Prostate gland (tissue), 2 donors: ENCODE results near the gene AFF2.

Experiments used
- CTCF ChIP-seq, 4 experiments: fragments of 200-600 bp in 2 of 4; fragments of 450-650 bp in 2 of 4; sonication (generic) in 2 of 4; IDR thresholded peaks; 1 replicate in 3 of 4; 2 replicates in 1 of 4; pipeline ENCODE4 v1.5.1; 2016 to 2019; ENCODE audit warnings: antibody characterized with exemption in 4 of 4, mild to moderate bottlenecking in 2 of 4, moderate library complexity in 2 of 4
- POLR2AphosphoS5 ChIP-seq: sonication (generic); formaldehyde crosslinking; IDR thresholded peaks from one replicate; pipeline ENCODE4 v1.6.1; 2017; ENCODE audit warnings: antibody characterized with exemption

GRCh38 chrX:148567779-148568178 is 67.4 kb downstream of the AFF2 start:
- TF ChIP-seq CTCF (IDR thresholded peaks at IDR 0.05) (no peak), POLR2AphosphoS5 (no peak)
